ENCODE results near the gene CFAP210. TPM values are rescaled to one million over a fixed set of nuclear protein-coding genes. Genes with fewer than 3 reads are reported as not detected.

CFAP210 gene
- total and polyA plus RNA-seq, 9 of the 15 experiments (the other 6 are each of a cell fraction or from before 2014, with no cell fraction given): 0.75 to 3.6 (median 1.3) TPM

GRCh38 chr2:169609264-169609663, 84.9 kb downstream of the CFAP210 start:
- Histone ChIP-seq H3K4me1 (replicated peaks in 1 of 2; ENCODE audit: control insufficient read depth in 2 of 2, insufficient read depth in 2 of 2, low read length in 2 of 2) (no peaks in the 10 kb centered on the region), H3K4me2 (ENCODE audit: insufficient read depth, low read length) (no peak overlapping the region), H3K9ac (ENCODE audit: insufficient read depth in 1 of 2, low read depth in 2 of 2, low read length in 2 of 2) (no peak overlapping the region), H3K79me2 (ENCODE audit: control insufficient read depth, insufficient read depth, low read length) (0 out of 3 replicates have a peak, but pooled peaks cover under 1% of the 10 kb centered on the region), H2AFZ (ENCODE audit: low read depth, low read length) (no peak overlapping the region), H3K9me1 (ENCODE audit: control insufficient read depth, insufficient read depth, low read length) (no peaks in the 10 kb centered on the region), H3K36me3 (ENCODE audit: control insufficient read depth, insufficient read depth, low read length) (peaks cover 93% of the 10 kb centered on the region), H4K20me1 (replicated peaks; ENCODE audit: control insufficient read depth, insufficient read depth, low read length) (no peaks in the 10 kb centered on the region), H3K9me3 (replicated peaks; ENCODE audit: control insufficient read depth, insufficient read depth, low read depth, low read length) (no peaks in the 10 kb centered on the region), H3K27ac (ENCODE audit: extremely low read depth, low read depth, low read length) (no peak overlapping the region), H3K4me3 (no peak overlapping the region), H3K27me3 (ENCODE audit: control insufficient read depth in 2 of 2, insufficient read depth in 2 of 2, low read length in 2 of 2) (no peaks in the 10 kb centered on the region)
- ChIA-PET POLR2A (interaction anchor here (0.8 kb wide), 1 partner anchor 12 kb away, joined by 3 read pairs; no protein-coding TSS in a partner anchor), CTCF (ENCODE audit: low intra/inter-chr PET ratio) (no interaction called here)
- TF ChIP-seq ARID4B (CRISPR knock-in tag; IDR thresholded peaks at IDR 0.05) (no peak), L3MBTL2 (IDR thresholded peaks at IDR 0.05) (no peak), ZBTB9 (CRISPR knock-in tag; IDR thresholded peaks at IDR 0.05) (no peak), ZNF12 (CRISPR knock-in tag; IDR thresholded peaks at IDR 0.05) (no peak), MITF (IDR thresholded peaks at IDR 0.05) (no peak), FOXP1 (CRISPR knock-in tag; IDR thresholded peaks at IDR 0.05) (no peak), NFIC (IDR thresholded peaks at IDR 0.05) (peak; percentile 75), POLR3A (IDR thresholded peaks at IDR 0.05; ENCODE audit: borderline replicate concordance, extremely low read depth, insufficient read depth, insufficient read length) (no peak)
- no peak for ATAC-seq
- in situ Hi-C loops (cut with MboI): no loop called here
- no peak for DNase-seq (ENCODE audit: extremely low read depth in 1 of 4, low spot score in 3 of 4)
- BruUV-seq (replicated peaks): no TSS peak
- 85% methylated on average over 2 of the region's 2 CpGs for WGBS (ENCODE audit: insufficient coverage, low coverage, missing lambda C conversion rate)
- intact Hi-C loops (cut with micrococcal nuclease): no loop called here
- no peak for FAIRE-seq
